GM23248 (cell line): ENCODE results near the gene PLA2G4F. TPM values are rescaled to one million over a fixed set of nuclear protein-coding genes. Genes with fewer than 3 reads are reported as not detected.

Experiments
- DNase-seq: peaks from one replicate; pipeline ENCODE4 v3.0.0-alpha.2; 2015
- H2AFZ ChIP-seq: fragments of 200-600 bp; sonication (generic); 2 replicates; pipeline ENCODE4 v1.6.1; 2016; ENCODE audit warnings: antibody characterized with exemption
- H3F3A ChIP-seq: fragments of 200-600 bp; sonication (generic); 2 replicates; pipeline ENCODE4 v1.6.1; 2016; ENCODE audit warnings: mild to moderate bottlenecking, antibody characterized with exemption, mixed run types; ENCODE audit not compliant: insufficient read depth
- H3K27ac ChIP-seq: fragments of 200-600 bp; sonication (generic); 2 replicates; pipeline ENCODE4 v1.5.1; 2016; ENCODE audit warnings: mild to moderate bottlenecking
- H3K27me3 ChIP-seq: fragments of 200-600 bp; sonication (generic); replicated peaks from 2 replicates; pipeline ENCODE4 v1.6.1; 2016; ENCODE audit warnings: mild to moderate bottlenecking; ENCODE audit not compliant: insufficient read depth
- H3K36me3 ChIP-seq: fragments of 200-600 bp; sonication (generic); 2 replicates; pipeline ENCODE4 v1.6.1; 2016; ENCODE audit warnings: low read depth, mild to moderate bottlenecking
- H3K4me1 ChIP-seq: fragments of 200-600 bp; sonication (generic); 2 replicates; pipeline ENCODE4 v1.6.1; 2016; ENCODE audit warnings: mild to moderate bottlenecking; ENCODE audit not compliant: insufficient read depth
- H3K4me2 ChIP-seq: fragments of 200-600 bp; sonication (generic); one replicate; pipeline ENCODE4 v1.6.1; 2016; ENCODE audit warnings: mild to moderate bottlenecking; ENCODE audit not compliant: unreplicated experiment
- H3K4me3 ChIP-seq: fragments of 200-600 bp; sonication (generic); 2 replicates; pipeline ENCODE4 v1.5.1; 2016; ENCODE audit warnings: mild to moderate bottlenecking
- H3K79me2 ChIP-seq: fragments of 200-600 bp; sonication (generic); 2 replicates; pipeline ENCODE4 v1.6.1; 2016; ENCODE audit warnings: mild to moderate bottlenecking; ENCODE audit not compliant: insufficient read depth
- H3K9ac ChIP-seq: fragments of 200-600 bp; sonication (generic); 2 replicates; pipeline ENCODE4 v1.6.1; 2016; ENCODE audit warnings: mild to moderate bottlenecking
- H3K9me2 ChIP-seq: fragments of 200-600 bp; sonication (generic); 2 replicates; pipeline ENCODE4 v1.6.1; 2016; ENCODE audit warnings: mixed run types, mild to moderate bottlenecking, moderate library complexity; ENCODE audit not compliant: insufficient read depth
- H3K9me3 ChIP-seq: fragments of 200-600 bp; sonication (generic); one replicate; pipeline ENCODE4 v1.6.1; 2017; ENCODE audit warnings: low read depth
- H4K20me1 ChIP-seq: fragments of 200-600 bp; sonication (generic); 2 replicates; pipeline ENCODE4 v1.6.0; 2016; ENCODE audit not compliant: insufficient read depth
- EZH2 ChIP-seq: fragments of 200-600 bp; sonication (generic); IDR thresholded peaks from 2 replicates; pipeline ENCODE4 v1.6.1; 2018; ENCODE audit warnings: antibody characterized with exemption, mild to moderate bottlenecking; ENCODE audit not compliant: insufficient read depth, poor library complexity, severe bottlenecking
- EZH2phosphoT487 ChIP-seq: fragments of 200-600 bp; sonication (generic); IDR thresholded peaks from 2 replicates; pipeline ENCODE4 v1.6.1; 2018; ENCODE audit warnings: antibody characterized with exemption, moderate library complexity, mild to moderate bottlenecking, low read depth; ENCODE audit not compliant: insufficient read depth
- WGBS, 2 experiments: methylation state at CpG; one replicate each; pipeline ENCODE4 v1.1.6; 2015 to 2017; ENCODE audit warnings: low lambda C conversion rate in 2 of 2, low coverage in 1 of 2; ENCODE audit errors: missing lambda C conversion rate in 2 of 2; 5-methylcytosine and 5-hydroxymethylcytosine counted together
- in situ Hi-C: fragments of 300-500 bp; cut with MboI; formaldehyde crosslinking; loops from 2 replicates; pipeline ENCODE4 v1.15.0; 2020
- polyA plus RNA-seq: library from polyadenylated mRNA; unstranded; fragments of >200 nt; fragmentation: Nextera tagmentation; extraction: Ambion mirVana; gene quantifications from 2 replicates; pipeline ENCODE4 v1.2.1, GENCODE V29; 2016
- total RNA-seq: library from RNA; depleted of rRNA; stranded (reverse); fragments of >200 nt; shearing (Covaris generic); gene quantifications from 2 replicates; pipeline ENCODE4 v1.2.3, GENCODE V29; 2014

PLA2G4F gene
- total and polyA plus RNA-seq, 2 experiments from 2014 or later = not detected

DNA sequence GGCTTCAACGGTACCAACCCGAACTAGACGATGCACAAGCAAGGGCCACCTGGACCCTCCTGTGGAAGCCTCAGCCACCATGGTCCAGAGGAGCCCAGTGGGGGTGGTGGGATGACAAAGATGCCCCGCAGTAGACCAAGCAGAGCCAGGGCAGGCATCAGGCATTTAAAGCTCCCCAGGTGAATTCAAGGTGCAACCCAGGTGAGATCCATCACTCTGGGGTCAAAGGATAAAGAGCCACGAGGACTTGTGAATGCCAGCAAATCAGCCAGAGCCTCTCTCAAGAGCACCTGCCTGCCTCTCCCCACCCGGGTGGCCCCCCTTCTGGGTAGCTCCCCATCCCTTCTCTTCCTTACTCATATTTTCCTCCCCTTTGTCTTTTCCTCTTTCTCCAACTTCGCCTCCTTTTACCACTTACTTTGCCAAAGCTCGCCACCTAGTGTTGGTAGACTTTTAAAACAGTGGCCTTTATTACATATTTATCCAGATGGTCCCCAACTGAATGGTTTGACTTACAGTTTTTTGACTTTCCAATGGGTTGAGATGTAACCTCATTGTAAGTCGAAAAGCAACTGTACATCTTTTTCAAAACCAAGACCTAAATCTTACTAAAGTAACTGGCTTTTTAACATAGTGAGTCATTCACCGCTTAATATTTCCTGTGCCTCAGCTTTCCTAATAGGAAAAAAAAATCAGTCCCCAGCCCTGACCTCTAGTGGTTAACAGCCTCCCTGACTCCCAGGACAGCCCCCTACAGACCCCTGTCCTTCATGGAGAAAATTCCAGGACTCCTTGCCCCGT lies 18.8 kb downstream of the PLA2G4F start:
- H3K9me3 ChIP-seq = no peaks in the 10 kb centered on the region
- H3K27ac ChIP-seq = no peak overlapping the region
- H3K27me3 ChIP-seq = peaks cover 13% of the 10 kb centered on the region
- TF ChIP-seq EZH2 (no peak), EZH2phosphoT487 (no peak)
- WGBS, 2 experiments = 45 to 47% methylated on average over 10 to 11 of the region's 11 CpGs
- H3K4me1 ChIP-seq = no peaks in the 10 kb centered on the region
- no peaks in the 10 kb centered on the region for H3K79me2 ChIP-seq
- no peaks in the 10 kb centered on the region for H3F3A ChIP-seq
- in situ Hi-C loops = no loop called here
- DNase-seq = peak; percentile 81
- no peak overlapping the region for H3K4me3 ChIP-seq
- H3K9me2 ChIP-seq = no peaks in the 10 kb centered on the region
- no peak overlapping the region for H2AFZ ChIP-seq
- H4K20me1 ChIP-seq = no peaks in the 10 kb centered on the region
- no peaks in the 10 kb centered on the region for H3K36me3 ChIP-seq
- no peak overlapping the region for H3K9ac ChIP-seq
- H3K4me2 ChIP-seq = no peak overlapping the region

GRCh38 chr15:42136513-42136912 lies 19.9 kb downstream of the PLA2G4F start:
- H4K20me1 ChIP-seq = no peaks in the 10 kb centered on the region
- no peak overlapping the region for H2AFZ ChIP-seq
- DNase-seq = no peak
- no peak for TF ChIP-seq EZH2phosphoT487
- no peak for TF ChIP-seq EZH2
- in situ Hi-C loops = no loop called here
- H3K27me3 ChIP-seq = peaks cover 19% of the 10 kb centered on the region
- no peak overlapping the region for H3K4me3 ChIP-seq
- no peaks in the 10 kb centered on the region for H3K79me2 ChIP-seq
- no peaks in the 10 kb centered on the region for H3K9me2 ChIP-seq
- H3F3A ChIP-seq = no peaks in the 10 kb centered on the region
- no peaks in the 10 kb centered on the region for H3K36me3 ChIP-seq
- no peaks in the 10 kb centered on the region for H3K9me3 ChIP-seq
- 78 to 80% methylated on average over 11 of the region's 11 CpGs for WGBS, 2 experiments
- H3K4me1 ChIP-seq = no peaks in the 10 kb centered on the region
- no peak overlapping the region for H3K27ac ChIP-seq
- H3K9ac ChIP-seq = no peak overlapping the region
- no peak overlapping the region for H3K4me2 ChIP-seq

GRCh38 chr15:42135351-42135750 lies 21.1 kb downstream of the PLA2G4F start:
- H4K20me1 ChIP-seq = no peaks in the 10 kb centered on the region
- no peak for TF ChIP-seq EZH2phosphoT487
- no peak for TF ChIP-seq EZH2
- no peak overlapping the region for H3K27ac ChIP-seq
- no peak overlapping the region for H3K9ac ChIP-seq
- H3F3A ChIP-seq = no peaks in the 10 kb centered on the region
- no peak for DNase-seq
- no peaks in the 10 kb centered on the region for H3K79me2 ChIP-seq
- in situ Hi-C loops = no loop called here
- no peaks in the 10 kb centered on the region for H3K36me3 ChIP-seq
- H3K4me1 ChIP-seq = no peaks in the 10 kb centered on the region
- peaks cover 21% of the 10 kb centered on the region for H3K27me3 ChIP-seq
- WGBS, 2 experiments = 78 to 83% methylated on average over 1 of the region's 1 CpG
- no peaks in the 10 kb centered on the region for H3K9me3 ChIP-seq
- H2AFZ ChIP-seq = no peak overlapping the region
- H3K9me2 ChIP-seq = no peaks in the 10 kb centered on the region
- H3K4me3 ChIP-seq = no peak overlapping the region
- no peak overlapping the region for H3K4me2 ChIP-seq

DNA sequence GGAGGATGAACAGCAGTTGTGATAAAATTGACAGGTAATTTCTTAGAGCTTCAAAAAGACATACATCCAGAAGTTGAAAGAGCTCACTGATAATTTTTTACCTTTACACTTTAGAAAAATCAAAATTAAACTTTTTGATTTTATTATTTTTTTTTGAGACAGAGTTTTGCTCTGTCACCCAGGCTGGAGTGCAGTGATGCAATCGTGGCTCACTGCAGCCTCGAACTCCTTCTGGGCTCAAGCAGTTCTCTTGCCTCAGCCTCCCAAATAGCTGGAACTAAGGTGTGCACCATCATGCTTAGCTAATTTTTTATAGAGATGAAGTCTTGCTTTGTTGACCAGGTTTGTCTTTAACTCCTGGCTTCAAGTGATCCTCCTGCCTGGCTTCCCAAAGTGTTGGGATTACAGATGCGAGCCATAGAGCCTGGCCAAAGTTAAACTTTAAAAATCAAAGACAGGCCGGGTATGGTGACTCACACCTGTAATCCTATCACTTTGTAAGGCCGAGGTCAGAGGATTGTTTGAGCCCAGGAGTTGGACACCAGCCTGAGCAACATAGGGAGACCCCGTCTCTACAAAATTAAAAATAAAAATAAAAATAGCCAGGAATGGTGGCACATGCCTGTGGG lies 21.7 kb downstream of the PLA2G4F start:
- Histone ChIP-seq H3K27me3 (peaks cover 27% of the 10 kb centered on the region), H3K4me3 (no peak overlapping the region), H3K4me2 (no peak overlapping the region), H2AFZ (no peak overlapping the region), H3K9ac (no peak overlapping the region), H3K27ac (no peak overlapping the region), H3K79me2 (no peaks in the 10 kb centered on the region), H3K4me1 (no peaks in the 10 kb centered on the region), H4K20me1 (no peaks in the 10 kb centered on the region), H3K9me3 (no peaks in the 10 kb centered on the region), H3K36me3 (no peaks in the 10 kb centered on the region), H3F3A (no peaks in the 10 kb centered on the region), H3K9me2 (no peaks in the 10 kb centered on the region)
- no peak for DNase-seq
- 72% methylated on average over 6 of the region's 6 CpGs for WGBS, 2 experiments
- in situ Hi-C loops = no loop called here
- TF ChIP-seq EZH2 (no peak), EZH2phosphoT487 (no peak)
